Measurements from ENCODE around the gene TCF19. TPM values are rescaled to one million over a fixed set of nuclear protein-coding genes. Genes with fewer than 3 reads are reported as not detected.
A peak's percentile ranks its signal among the peaks of the same experiment; 100 is the strongest.
"Not testable (repeated sequence)": the region's sequence is repeated elsewhere in the genome, so short reads cannot be mapped to it uniquely, and the experiment has no call there.

TCF19 gene
- total RNA-seq, 2 experiments from 2014 or later = 122 to 125 TPM

GRCh38 chr6:31168606-31169005 is 10.2 kb downstream of the TCF19 start:
- H3K27me3 Mint-ChIP-seq (ENCODE audit: low read depth) = no peaks in the 10 kb centered on the region
- peaks cover 1% of the 10 kb centered on the region for H3K4me1 Mint-ChIP-seq (ENCODE audit: low read depth)
- CTCF ChIA-PET = no interaction called here
- POLR2A ChIA-PET = no interaction called here
- no peak overlapping the region for H3K27ac Mint-ChIP-seq
- peaks cover 12% of the 10 kb centered on the region for H3K36me3 Mint-ChIP-seq (ENCODE audit: low read depth)
- DNase-seq (no peak), ATAC-seq (no peak)
- no peak overlapping the region for H3K4me3 Mint-ChIP-seq
- no peaks in the 10 kb centered on the region for H3K9me3 Mint-ChIP-seq (ENCODE audit: insufficient read depth)

- H3K9me3 Mint-ChIP-seq (ENCODE audit: insufficient read depth) = no peaks in the 10 kb centered on the region
- ATAC-seq = no peak
- H3K27me3 Mint-ChIP-seq (ENCODE audit: low read depth) = no peaks in the 10 kb centered on the region
- H3K36me3 Mint-ChIP-seq (ENCODE audit: low read depth) = peaks cover 8% of the 10 kb centered on the region
- H3K4me3 Mint-ChIP-seq = no peak overlapping the region
- DNase-seq = no peak
- no peaks in the 10 kb centered on the region for H3K4me1 Mint-ChIP-seq (ENCODE audit: low read depth)
- H3K27ac Mint-ChIP-seq = no peak overlapping the region
- CTCF ChIA-PET = no interaction called here
- POLR2A ChIA-PET = interaction anchor here (1.1 kb wide), 1 partner anchor 10 kb away, joined by 3 read pairs; no protein-coding TSS in a partner anchor
Measured at GRCh38 chr6:31169123-31169857, 10.9 kb downstream of the TCF19 start.

- H3K36me3 Mint-ChIP-seq (ENCODE audit: low read depth); H3K4me3 Mint-ChIP-seq; CTCF ChIA-PET; DNase-seq; H3K27me3 Mint-ChIP-seq (ENCODE audit: low read depth); H3K9me3 Mint-ChIP-seq (ENCODE audit: insufficient read depth); H3K4me1 Mint-ChIP-seq (ENCODE audit: low read depth); ATAC-seq; H3K27ac Mint-ChIP-seq: not testable (repeated sequence)
- POLR2A ChIA-PET = interaction anchor here (1.1 kb wide), 1 partner anchor 11 kb away, joined by 3 read pairs; no protein-coding TSS in a partner anchor
Measured at GRCh38 chr6:31169858-31170599, 11.6 kb downstream of the TCF19 start.

- H3K9me3 Mint-ChIP-seq (ENCODE audit: insufficient read depth) = no peaks in the 10 kb centered on the region
- POLR2A ChIA-PET = no interaction called here
- ATAC-seq (no peak), DNase-seq (no peak)
- CTCF ChIA-PET = no interaction called here
- H3K4me1 Mint-ChIP-seq (ENCODE audit: low read depth) = peaks cover 4% of the 10 kb centered on the region
- peaks cover 5% of the 10 kb centered on the region for H3K36me3 Mint-ChIP-seq (ENCODE audit: low read depth)
- H3K4me3 Mint-ChIP-seq = no peak within 1 kb of the TSS
- no peak within 1 kb of the TSS for H3K27ac Mint-ChIP-seq
- H3K27me3 Mint-ChIP-seq (ENCODE audit: low read depth) = no peaks in the 10 kb centered on the region
Measured at GRCh38 chr6:31170600-31170881, 12.2 kb downstream of the TCF19 start, which contains the start of gene POU5F1. Gene POU5F1, minus strand, starts transcription at chr6:31170682. Its CDS starts 62 bp downstream, at chr6:31170620.

GRCh38 chr6:31170987-31171671 is 12.7 kb downstream of the TCF19 start:
- Mint-ChIP-seq H3K27ac (no peak overlapping the region), H3K36me3 (ENCODE audit: low read depth) (peaks cover 3% of the 10 kb centered on the region), H3K27me3 (ENCODE audit: low read depth) (no peaks in the 10 kb centered on the region), H3K4me3 (no peak overlapping the region), H3K4me1 (ENCODE audit: low read depth) (peaks cover 10% of the 10 kb centered on the region), H3K9me3 (ENCODE audit: insufficient read depth) (no peaks in the 10 kb centered on the region)
- ChIA-PET POLR2A (no interaction called here), CTCF (no interaction called here)
- ATAC-seq (no peak), DNase-seq (no peak)

GRCh38 chr6:31171931-31172905 is 13.8 kb downstream of the TCF19 start:
- Mint-ChIP-seq H3K36me3 (ENCODE audit: low read depth) (no peaks in the 10 kb centered on the region), H3K4me3 (no peak overlapping the region), H3K27ac (peak overlapping the region; percentile 37), H3K9me3 (ENCODE audit: insufficient read depth) (no peaks in the 10 kb centered on the region), H3K4me1 (ENCODE audit: low read depth) (peaks cover 12% of the 10 kb centered on the region), H3K27me3 (ENCODE audit: low read depth) (no peaks in the 10 kb centered on the region)
- DNase-seq (no peak), ATAC-seq (no peak)
- CTCF ChIA-PET = no interaction called here
- POLR2A ChIA-PET = no interaction called here

- Mint-ChIP-seq H3K9me3 (ENCODE audit: insufficient read depth) (no peaks in the 10 kb centered on the region), H3K27ac (no peak overlapping the region), H3K4me1 (ENCODE audit: low read depth) (peaks cover 12% of the 10 kb centered on the region), H3K4me3 (no peak overlapping the region), H3K36me3 (ENCODE audit: low read depth) (no peaks in the 10 kb centered on the region), H3K27me3 (ENCODE audit: low read depth) (no peaks in the 10 kb centered on the region)
- CTCF ChIA-PET = no interaction called here
- POLR2A ChIA-PET = no interaction called here
- ATAC-seq (no peak), DNase-seq (no peak)
Measured at GRCh38 chr6:31172973-31173384, 14.6 kb downstream of the TCF19 start.

- peaks cover 14% of the 10 kb centered on the region for H3K4me1 Mint-ChIP-seq (ENCODE audit: low read depth)
- no peaks in the 10 kb centered on the region for H3K36me3 Mint-ChIP-seq (ENCODE audit: low read depth)
- DNase-seq = no peak
- no peaks in the 10 kb centered on the region for H3K9me3 Mint-ChIP-seq (ENCODE audit: insufficient read depth)
- H3K27me3 Mint-ChIP-seq (ENCODE audit: low read depth) = no peaks in the 10 kb centered on the region
- CTCF ChIA-PET = no interaction called here
- H3K4me3 Mint-ChIP-seq = no peak overlapping the region
- H3K27ac Mint-ChIP-seq = no peak overlapping the region
- POLR2A ChIA-PET = no interaction called here
- no peak for ATAC-seq
Measured at GRCh38 chr6:31173406-31173805, 15.0 kb downstream of the TCF19 start.

GRCh38 chr6:31174378-31174777 is 16.0 kb downstream of the TCF19 start:
- H3K36me3 Mint-ChIP-seq (ENCODE audit: low read depth) = no peaks in the 10 kb centered on the region
- peaks cover 23% of the 10 kb centered on the region for H3K4me1 Mint-ChIP-seq (ENCODE audit: low read depth)
- DNase-seq (no peak), ATAC-seq (no peak)
- H3K4me3 Mint-ChIP-seq = no peak overlapping the region
- H3K27me3 Mint-ChIP-seq (ENCODE audit: low read depth) = no peaks in the 10 kb centered on the region
- H3K9me3 Mint-ChIP-seq (ENCODE audit: insufficient read depth) = no peaks in the 10 kb centered on the region
- CTCF ChIA-PET = interaction anchor here (0.7 to 1.7 kb wide), 2 partner anchors 12 to 192 kb away, joined by 3 to 7 read pairs; no protein-coding TSS in a partner anchor
- POLR2A ChIA-PET = interaction anchor here (1.0 kb wide), 1 partner anchor 9 kb away, joined by 3 read pairs; no protein-coding TSS in a partner anchor
- H3K27ac Mint-ChIP-seq = no peak overlapping the region

GRCh38 chr6:31175971-31176370 is 17.6 kb downstream of the TCF19 start:
- ChIA-PET CTCF (interaction anchor here (1.0 to 1.5 kb wide), 2 partner anchors 31 to 96 kb away, joined by 3 read pairs; no protein-coding TSS in a partner anchor), POLR2A (interaction anchor here (1.7 kb wide), 1 partner anchor 17 kb away, joined by 7 read pairs; the partner anchor contains the start of gene TCF19)
- DNase-seq (peak; percentile 49), ATAC-seq (peak; percentile 63)
- no peaks in the 10 kb centered on the region for H3K36me3 Mint-ChIP-seq (ENCODE audit: low read depth)
- H3K4me3 Mint-ChIP-seq = no peak overlapping the region
- no peaks in the 10 kb centered on the region for H3K27me3 Mint-ChIP-seq (ENCODE audit: low read depth)
- peak overlapping the region; percentile 44 for H3K27ac Mint-ChIP-seq
- H3K9me3 Mint-ChIP-seq (ENCODE audit: insufficient read depth) = no peaks in the 10 kb centered on the region
- H3K4me1 Mint-ChIP-seq (ENCODE audit: low read depth) = peaks cover 23% of the 10 kb centered on the region

All from activated CD8-positive, alpha-beta T cell treated with anti-CD3 and anti-CD28 coated beads, Interleukin-2, amount 10 ng/mL, durations not matched to agents 7 days and 5 days (primary cell).